Stimulated activated naive B cell treated with anti-CD40 and anti-IgM and Interleukin-4, amounts not matched to agents 10 μg/mL and 1 μg/mL and 100 μg/mL, for 72 hours (primary cell): ENCODE results near the gene GRIN2A.

ENCODE experiments used
- ATAC-seq, 2 donors: fragments of 150-1000 bp; cut with Tn5 transposase; replicated peaks; 2 replicates each; pipeline ENCODE4 v1.10.0; 2021; ENCODE audit warnings: moderate library complexity in 1 of 2
- DNase-seq: peaks from one replicate; pipeline ENCODE4 v3.0.0; 2021
- H3K27ac Mint-ChIP-seq: one replicate; pipeline ENCODE4 v1.8.0; 2022; ENCODE audit warnings: mild to moderate bottlenecking, mixed read lengths
- H3K27me3 Mint-ChIP-seq, 2 donors: one replicate each; pipeline ENCODE4 v1.8.0; 2022; ENCODE audit warnings: mixed read lengths in 2 of 2
- H3K36me3 Mint-ChIP-seq, 2 donors: one replicate each; pipeline ENCODE4 v1.8.0; 2022; ENCODE audit warnings: mixed read lengths in 2 of 2, mild to moderate bottlenecking in 1 of 2
- H3K4me1 Mint-ChIP-seq, 2 donors: one replicate each; pipeline ENCODE4 v1.8.0; 2022; ENCODE audit warnings: mixed read lengths in 2 of 2, mild to moderate bottlenecking in 1 of 2
- H3K4me3 Mint-ChIP-seq, 2 donors: one replicate each; pipeline ENCODE4 v1.8.0; 2022; ENCODE audit warnings: mild to moderate bottlenecking in 2 of 2, mixed read lengths in 2 of 2, moderate library complexity in 1 of 2
- H3K9me3 Mint-ChIP-seq, 2 donors: one replicate each; pipeline ENCODE4 v1.8.0; 2022; ENCODE audit warnings: mixed read lengths in 2 of 2, mild to moderate bottlenecking in 1 of 2

GRIN2A gene

DNA sequence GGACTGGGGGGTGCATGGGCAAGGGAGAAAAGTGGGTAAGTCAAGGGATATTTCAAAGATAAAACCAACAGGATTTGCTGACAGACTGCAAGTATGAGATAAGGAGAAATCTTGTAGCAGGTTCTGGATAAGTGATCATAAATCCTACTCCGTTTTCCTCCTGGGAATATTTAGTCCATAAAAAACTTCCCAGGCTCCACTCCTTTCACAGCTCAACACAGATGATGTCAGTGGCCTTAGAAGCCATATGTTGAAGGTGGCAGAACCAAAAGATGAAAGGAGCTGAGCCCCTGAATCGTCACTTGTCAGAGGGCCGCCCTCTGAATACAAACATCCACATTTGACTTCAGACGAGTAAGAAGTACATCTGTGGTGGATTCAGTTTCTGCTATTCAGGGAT, 71.7 kb downstream of the GRIN2A start:
- no peaks in the 10 kb centered on the region for H3K36me3 Mint-ChIP-seq
- peaks cover 0 to 1% of the 10 kb centered on the region in 2 donors for H3K9me3 Mint-ChIP-seq
- H3K27me3 Mint-ChIP-seq = peaks cover 16 to 19% of the 10 kb centered on the region in 2 donors
- no peaks in the 10 kb centered on the region for H3K4me1 Mint-ChIP-seq
- DNase-seq (no peak), ATAC-seq (no peak)
- no peak overlapping the region for H3K27ac Mint-ChIP-seq
- H3K4me3 Mint-ChIP-seq = no peak overlapping the region

DNA sequence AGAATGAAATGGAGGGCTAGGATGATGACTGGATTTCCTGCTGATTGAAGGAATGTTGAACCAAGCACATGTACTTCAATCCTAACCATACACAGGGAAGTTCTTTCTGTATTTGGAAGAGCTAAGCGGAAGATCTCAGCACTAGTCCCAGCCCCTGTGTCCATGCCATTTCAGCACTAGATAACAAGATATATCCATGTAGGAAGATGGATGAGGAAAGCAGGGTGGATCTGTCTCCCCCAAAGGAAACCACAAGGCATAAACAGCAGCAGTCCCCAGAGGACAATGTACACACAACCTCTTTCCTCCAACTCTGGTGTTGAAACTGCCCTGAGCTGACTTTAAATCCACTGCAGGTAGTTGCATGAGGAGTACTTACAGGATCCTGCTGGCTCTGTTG, 75.1 kb downstream of the GRIN2A start:
- Mint-ChIP-seq H3K4me3 (no peak overlapping the region), H3K27ac (no peak overlapping the region), H3K4me1 (no peaks in the 10 kb centered on the region), H3K27me3 (peaks cover 19 to 32% of the 10 kb centered on the region in 2 donors), H3K36me3 (peaks cover 0 to 2% of the 10 kb centered on the region in 2 donors), H3K9me3 (peaks cover 4 to 8% of the 10 kb centered on the region in 2 donors)
- DNase-seq (no peak), ATAC-seq (no peak)

DNA sequence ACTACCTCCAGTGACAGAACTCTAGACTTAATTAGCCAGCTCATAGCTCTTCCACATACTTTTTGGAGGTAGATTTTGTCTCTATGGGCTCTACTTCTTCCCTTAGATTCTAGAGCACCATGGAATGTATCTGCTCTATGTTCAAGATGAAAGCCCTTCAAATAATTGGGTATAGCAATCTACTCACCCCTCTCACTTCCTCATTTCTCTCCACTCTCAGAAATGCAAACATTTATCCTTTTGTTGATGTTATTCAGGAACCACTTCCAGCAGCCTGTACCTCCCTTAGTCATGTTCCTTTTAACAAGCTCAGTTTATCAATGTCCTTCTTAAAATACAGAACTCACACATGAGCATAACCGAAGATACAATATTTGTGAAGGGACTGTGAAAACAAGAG, 78.5 kb downstream of the GRIN2A start:
- no peak for DNase-seq
- Mint-ChIP-seq H3K4me3 (no peak overlapping the region), H3K36me3 (peaks cover 0 to 2% of the 10 kb centered on the region in 2 donors), H3K27me3 (peaks cover 29 to 38% of the 10 kb centered on the region in 2 donors), H3K9me3 (peaks cover 9 to 15% of the 10 kb centered on the region in 2 donors), H3K27ac (no peak overlapping the region), H3K4me1 (no peaks in the 10 kb centered on the region)
- ATAC-seq = no peak

DNA sequence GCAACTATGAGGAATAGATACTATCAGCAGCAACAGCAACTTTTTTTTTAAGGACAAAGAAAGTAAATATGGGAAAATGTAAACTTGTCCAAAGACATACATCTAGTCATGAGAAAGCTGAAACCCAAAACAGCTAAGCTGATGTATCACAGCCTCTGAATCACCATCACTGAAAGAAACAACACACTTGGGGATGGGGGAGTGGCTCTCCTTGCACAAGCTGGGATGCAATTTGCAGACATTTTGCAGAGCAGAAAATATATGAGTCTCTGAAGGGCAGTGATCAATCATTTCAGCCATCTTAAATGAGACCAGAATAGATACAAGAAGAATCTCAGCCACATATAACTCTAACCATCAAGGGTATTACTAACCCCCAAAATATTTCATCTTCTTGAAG, 79.1 kb downstream of the GRIN2A start:
- ATAC-seq (no peak), DNase-seq (no peak)
- Mint-ChIP-seq H3K4me3 (no peak overlapping the region), H3K27ac (no peak overlapping the region), H3K27me3 (peaks cover 29 to 38% of the 10 kb centered on the region in 2 donors), H3K9me3 (peaks cover 10 to 15% of the 10 kb centered on the region in 2 donors), H3K36me3 (peaks cover 0 to 2% of the 10 kb centered on the region in 2 donors), H3K4me1 (no peaks in the 10 kb centered on the region)

DNA sequence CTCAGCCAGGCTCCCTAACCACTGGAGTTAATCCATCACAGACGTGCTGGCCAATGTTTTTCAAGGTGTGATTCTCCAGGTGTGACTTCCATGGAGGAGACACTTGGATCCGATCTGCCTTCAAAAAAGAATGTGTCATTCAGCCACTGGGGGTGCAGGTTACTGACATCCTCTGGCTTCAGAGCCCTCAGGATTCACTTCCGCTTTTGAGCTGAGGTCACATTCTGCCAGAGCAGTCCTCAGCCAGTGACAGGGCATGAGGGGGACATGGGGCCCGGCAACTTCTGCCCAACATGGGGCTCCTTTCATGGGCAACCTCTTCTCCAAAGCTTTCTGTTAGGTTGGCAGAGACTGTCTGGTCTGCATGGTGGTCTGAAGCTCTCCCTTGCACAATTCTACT, 81.4 kb downstream of the GRIN2A start:
- no peak overlapping the region for H3K27ac Mint-ChIP-seq
- H3K9me3 Mint-ChIP-seq = peaks cover 16 to 19% of the 10 kb centered on the region in 2 donors
- peaks cover 0 to 2% of the 10 kb centered on the region in 2 donors for H3K36me3 Mint-ChIP-seq
- ATAC-seq (no peak), DNase-seq (no peak)
- no peak overlapping the region for H3K4me3 Mint-ChIP-seq
- H3K27me3 Mint-ChIP-seq = peaks cover 32 to 45% of the 10 kb centered on the region in 2 donors
- no peaks in the 10 kb centered on the region for H3K4me1 Mint-ChIP-seq

DNA sequence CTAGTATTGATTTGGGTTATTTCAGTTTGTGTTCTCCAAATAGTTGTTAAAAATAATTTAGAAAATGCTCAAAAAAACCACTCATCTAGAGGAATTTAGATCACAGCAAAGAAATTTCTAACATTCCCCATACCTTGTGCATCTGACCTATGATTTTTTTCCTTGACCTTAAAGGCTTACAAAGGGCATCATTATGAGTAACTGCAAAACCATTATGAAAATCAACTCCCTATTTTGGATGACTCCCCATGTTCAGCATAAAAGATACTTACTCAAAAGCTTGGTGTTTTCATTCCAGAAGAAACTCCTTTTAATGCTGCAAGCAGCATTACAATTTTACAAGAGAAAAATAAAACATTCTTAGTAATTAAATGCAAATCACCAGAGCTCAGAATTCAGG, 83.2 kb downstream of the GRIN2A start:
- ATAC-seq (no peak), DNase-seq (no peak)
- H3K27me3 Mint-ChIP-seq = peaks cover 36% of the 10 kb centered on the region in 2 donors
- H3K9me3 Mint-ChIP-seq = peaks cover 16 to 21% of the 10 kb centered on the region in 2 donors
- peaks cover 0 to 2% of the 10 kb centered on the region in 2 donors for H3K36me3 Mint-ChIP-seq
- no peak overlapping the region for H3K27ac Mint-ChIP-seq
- H3K4me1 Mint-ChIP-seq = no peaks in the 10 kb centered on the region
- H3K4me3 Mint-ChIP-seq = no peak overlapping the region

DNA sequence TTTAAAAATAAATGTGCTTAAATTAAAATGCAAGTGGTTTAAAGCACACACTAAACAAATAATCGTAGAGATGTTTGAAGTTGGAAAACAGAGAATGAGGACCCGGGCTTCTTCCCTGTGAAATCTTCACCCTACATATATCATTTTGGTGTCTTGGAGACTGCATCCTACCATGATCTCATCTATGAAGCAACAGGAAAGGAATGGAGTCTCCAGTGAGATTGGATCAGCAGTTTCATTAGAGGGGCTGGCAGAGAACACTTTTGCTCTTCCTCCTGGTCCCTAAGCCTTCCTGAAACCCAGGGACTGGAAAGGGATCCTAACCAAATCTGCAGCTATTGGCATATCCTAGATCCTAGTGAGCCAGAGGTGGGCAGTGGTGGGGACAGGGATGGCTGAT, 85.0 kb downstream of the GRIN2A start:
- Mint-ChIP-seq H3K4me1 (no peaks in the 10 kb centered on the region), H3K4me3 (no peak overlapping the region), H3K36me3 (no peaks in the 10 kb centered on the region), H3K27ac (no peak overlapping the region), H3K9me3 (peaks cover 14 to 16% of the 10 kb centered on the region in 2 donors), H3K27me3 (peaks cover 26 to 35% of the 10 kb centered on the region in 2 donors)
- ATAC-seq = no peak
- DNase-seq = no peak

DNA sequence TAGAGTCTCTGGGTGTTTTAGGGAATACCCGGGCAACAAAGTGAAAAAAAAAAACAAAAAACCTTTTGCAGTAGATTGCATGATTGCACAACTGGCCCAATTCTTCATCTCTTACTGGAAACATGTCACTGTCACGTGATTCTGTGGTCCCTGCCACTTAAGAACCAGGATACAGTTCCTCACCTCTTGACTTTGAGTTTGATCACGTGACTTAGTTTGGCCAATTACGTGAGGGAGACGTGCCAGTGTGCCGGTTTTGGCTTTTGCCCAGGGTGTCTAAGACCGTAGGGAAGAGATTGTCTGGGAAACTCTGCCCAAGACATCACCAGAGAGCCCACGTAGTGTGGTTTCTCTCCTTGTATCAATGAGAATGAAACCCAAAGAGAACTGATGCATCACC, 88.7 kb downstream of the GRIN2A start:
- no peaks in the 10 kb centered on the region for H3K36me3 Mint-ChIP-seq
- no peak for DNase-seq
- H3K4me1 Mint-ChIP-seq = no peaks in the 10 kb centered on the region
- peaks cover 22 to 47% of the 10 kb centered on the region in 2 donors for H3K27me3 Mint-ChIP-seq
- H3K4me3 Mint-ChIP-seq = no peak overlapping the region
- H3K27ac Mint-ChIP-seq = no peak overlapping the region
- ATAC-seq = no peak
- peaks cover 13 to 15% of the 10 kb centered on the region in 2 donors for H3K9me3 Mint-ChIP-seq

DNA sequence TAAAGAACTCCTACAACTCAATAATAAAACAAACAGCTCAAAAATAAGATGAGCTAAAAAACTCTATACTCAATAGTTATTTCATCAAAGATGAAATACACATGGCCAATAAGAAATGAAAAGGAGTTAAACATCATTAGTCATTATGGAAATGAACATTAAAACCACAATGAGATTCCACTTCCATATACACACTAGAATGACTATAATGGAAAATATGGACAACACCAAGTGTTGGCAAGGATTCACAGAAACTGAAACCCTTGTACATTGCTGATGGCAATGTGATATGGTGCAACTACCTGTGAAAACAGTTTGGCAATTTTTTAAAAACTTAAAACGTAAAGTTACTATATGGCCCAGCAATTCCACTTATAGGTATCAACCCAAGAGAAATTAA, 91.4 kb downstream of the GRIN2A start:
- H3K27me3 Mint-ChIP-seq = peaks cover 25 to 46% of the 10 kb centered on the region in 2 donors

DNA sequence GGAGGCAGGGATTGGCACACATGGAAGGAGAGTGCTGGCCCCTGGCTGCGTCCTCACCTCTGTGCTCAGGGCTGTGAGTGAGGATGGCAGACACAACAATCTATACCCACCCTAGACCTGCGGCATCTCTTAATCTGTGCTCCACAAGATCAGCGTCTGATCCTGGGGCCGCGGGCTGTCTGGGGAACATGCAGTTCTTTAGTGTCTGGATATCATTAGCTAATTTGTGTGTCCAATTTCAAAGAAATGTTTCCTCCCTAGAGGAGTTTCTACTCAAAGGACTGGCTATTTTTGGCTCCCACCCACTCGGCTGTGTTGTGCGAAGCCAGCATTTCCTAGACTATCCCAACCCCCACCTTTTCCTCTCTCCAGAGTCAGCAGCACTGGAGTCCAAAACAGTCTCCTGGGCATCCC, 93.8 kb downstream of the GRIN2A start:
- DNase-seq (no peak), ATAC-seq (no peak)
- Mint-ChIP-seq H3K36me3 (no peaks in the 10 kb centered on the region), H3K9me3 (peaks cover 6 to 8% of the 10 kb centered on the region in 2 donors), H3K27me3 (peaks cover 39 to 43% of the 10 kb centered on the region in 2 donors), H3K27ac (no peak overlapping the region), H3K4me1 (no peaks in the 10 kb centered on the region), H3K4me3 (no peak overlapping the region)

More for the DNA sequence above, 91.4 kb downstream of the GRIN2A start:
- no peak overlapping the region for H3K4me3 Mint-ChIP-seq
- no peak overlapping the region for H3K27ac Mint-ChIP-seq
- no peaks in the 10 kb centered on the region for H3K4me1 Mint-ChIP-seq
- H3K36me3 Mint-ChIP-seq = no peaks in the 10 kb centered on the region
- peaks cover 6 to 11% of the 10 kb centered on the region in 2 donors for H3K9me3 Mint-ChIP-seq
- ATAC-seq (no peak), DNase-seq (no peak)

DNA sequence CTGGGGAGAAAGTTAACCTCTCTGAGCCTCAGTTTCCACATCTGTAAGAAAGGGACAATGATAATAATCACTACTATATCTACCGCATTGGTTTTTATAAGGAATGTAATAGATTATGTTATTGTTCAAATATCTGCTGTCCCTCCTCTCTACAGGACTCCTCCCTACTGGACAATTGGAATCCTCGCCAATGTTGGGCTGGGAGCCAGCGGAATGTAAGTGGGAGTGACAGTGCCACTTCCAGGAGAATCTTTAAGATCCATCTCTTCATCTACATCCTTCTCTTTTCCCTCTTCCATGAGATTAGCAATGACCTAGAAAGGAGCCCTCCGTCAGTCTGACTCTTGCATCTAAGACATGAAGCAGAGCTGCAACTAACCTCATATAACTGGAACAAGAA, 95.1 kb downstream of the GRIN2A start:
- Mint-ChIP-seq H3K9me3 (peaks cover 6 to 8% of the 10 kb centered on the region in 2 donors), H3K27ac (no peak overlapping the region), H3K4me3 (no peak overlapping the region), H3K4me1 (no peaks in the 10 kb centered on the region), H3K36me3 (no peaks in the 10 kb centered on the region), H3K27me3 (peaks cover 41 to 43% of the 10 kb centered on the region in 2 donors)
- no peak for DNase-seq
- ATAC-seq = no peak

DNA sequence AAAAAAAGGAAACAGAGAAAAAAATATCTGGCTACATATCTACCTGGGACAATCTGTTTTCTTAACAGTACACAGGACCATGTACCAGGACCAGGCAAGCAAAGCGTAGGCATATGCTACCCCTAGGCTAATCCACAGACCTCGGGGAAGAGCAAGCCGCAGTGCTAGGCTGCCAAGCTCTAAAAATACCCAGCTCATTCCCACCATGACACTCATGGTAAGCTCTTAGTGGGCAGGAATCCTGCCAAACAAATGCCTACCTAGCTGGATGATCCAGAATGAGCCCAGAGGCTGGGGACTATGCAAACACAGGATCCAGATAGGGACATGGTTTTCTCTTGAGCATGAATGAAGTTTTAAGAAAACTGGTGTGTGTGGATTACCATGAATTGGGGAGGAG, 95.6 kb downstream of the GRIN2A start:
- H3K36me3 Mint-ChIP-seq = no peaks in the 10 kb centered on the region
- no peak overlapping the region for H3K4me3 Mint-ChIP-seq
- DNase-seq = no peak
- no peaks in the 10 kb centered on the region for H3K4me1 Mint-ChIP-seq
- H3K27ac Mint-ChIP-seq = no peak overlapping the region
- ATAC-seq = no peak
- H3K27me3 Mint-ChIP-seq = peaks cover 41 to 46% of the 10 kb centered on the region in 2 donors
- H3K9me3 Mint-ChIP-seq = peaks cover 6 to 8% of the 10 kb centered on the region in 2 donors

DNA sequence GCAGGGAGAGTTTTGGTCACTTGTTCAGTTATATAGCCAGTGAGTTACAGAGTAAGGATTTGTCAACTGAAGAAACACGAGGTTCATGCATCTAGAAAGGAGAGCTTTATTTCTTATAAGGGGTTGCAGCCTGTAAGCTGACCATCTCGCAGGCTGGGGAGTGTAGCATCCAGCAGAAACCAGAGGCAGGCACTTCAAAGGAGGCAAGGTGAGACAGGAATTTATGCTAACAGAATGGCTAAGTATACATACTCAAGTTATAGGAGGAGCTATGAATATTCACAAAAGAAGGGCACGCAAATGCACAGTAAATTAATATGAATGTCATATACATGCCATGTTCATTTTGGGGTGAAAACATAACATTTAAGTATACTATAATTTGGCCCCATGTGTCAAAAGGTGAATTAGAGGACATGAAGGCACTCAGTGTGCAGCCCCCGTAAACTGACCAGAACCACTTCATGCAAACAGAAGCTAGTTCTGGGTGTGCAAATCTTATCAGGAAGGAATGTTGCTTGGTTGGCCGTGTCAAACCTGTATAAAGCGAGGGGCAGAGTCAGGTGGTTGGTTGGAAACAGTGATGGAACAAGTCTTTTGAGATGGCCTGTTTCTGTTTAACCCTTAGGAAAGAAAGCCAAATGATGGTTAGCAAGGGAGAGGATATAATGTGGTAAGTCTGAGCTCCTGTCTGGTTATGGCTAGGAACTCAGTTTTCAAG, 97.0 kb downstream of the GRIN2A start:
- Mint-ChIP-seq H3K9me3 (peaks cover 3 to 5% of the 10 kb centered on the region in 2 donors), H3K27me3 (peaks cover 44 to 54% of the 10 kb centered on the region in 2 donors), H3K4me1 (no peaks in the 10 kb centered on the region)

DNA sequence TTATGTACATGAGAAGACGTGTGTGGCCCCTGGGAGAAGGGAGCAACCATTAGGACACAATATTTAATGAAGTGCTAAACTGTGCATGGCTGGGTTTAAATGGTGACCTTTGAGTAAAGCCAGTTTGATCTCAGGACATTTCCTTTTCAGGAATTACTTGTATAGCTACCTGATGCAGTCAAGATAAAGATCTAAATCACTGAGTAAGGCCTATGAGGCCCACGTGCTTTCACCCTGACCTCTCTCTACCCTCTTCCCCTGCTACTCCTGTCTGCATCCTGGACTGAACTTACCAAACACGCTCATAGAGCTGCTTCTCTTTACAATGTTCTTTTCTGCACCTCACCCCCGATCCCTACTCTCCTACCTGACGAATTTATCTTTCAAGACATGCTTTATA, 98.9 kb downstream of the GRIN2A start:
- no peak for DNase-seq
- Mint-ChIP-seq H3K27ac (no peak overlapping the region), H3K27me3 (peaks cover 31 to 56% of the 10 kb centered on the region in 2 donors), H3K4me3 (no peak overlapping the region), H3K9me3 (no peaks in the 10 kb centered on the region), H3K4me1 (no peaks in the 10 kb centered on the region), H3K36me3 (no peaks in the 10 kb centered on the region)
- ATAC-seq = no peak

More for the DNA sequence above, 97.0 kb downstream of the GRIN2A start:
- ATAC-seq = no peak
- no peaks in the 10 kb centered on the region for H3K36me3 Mint-ChIP-seq
- H3K4me3 Mint-ChIP-seq = no peak overlapping the region
- H3K27ac Mint-ChIP-seq = no peak overlapping the region
- DNase-seq = no peak

DNA sequence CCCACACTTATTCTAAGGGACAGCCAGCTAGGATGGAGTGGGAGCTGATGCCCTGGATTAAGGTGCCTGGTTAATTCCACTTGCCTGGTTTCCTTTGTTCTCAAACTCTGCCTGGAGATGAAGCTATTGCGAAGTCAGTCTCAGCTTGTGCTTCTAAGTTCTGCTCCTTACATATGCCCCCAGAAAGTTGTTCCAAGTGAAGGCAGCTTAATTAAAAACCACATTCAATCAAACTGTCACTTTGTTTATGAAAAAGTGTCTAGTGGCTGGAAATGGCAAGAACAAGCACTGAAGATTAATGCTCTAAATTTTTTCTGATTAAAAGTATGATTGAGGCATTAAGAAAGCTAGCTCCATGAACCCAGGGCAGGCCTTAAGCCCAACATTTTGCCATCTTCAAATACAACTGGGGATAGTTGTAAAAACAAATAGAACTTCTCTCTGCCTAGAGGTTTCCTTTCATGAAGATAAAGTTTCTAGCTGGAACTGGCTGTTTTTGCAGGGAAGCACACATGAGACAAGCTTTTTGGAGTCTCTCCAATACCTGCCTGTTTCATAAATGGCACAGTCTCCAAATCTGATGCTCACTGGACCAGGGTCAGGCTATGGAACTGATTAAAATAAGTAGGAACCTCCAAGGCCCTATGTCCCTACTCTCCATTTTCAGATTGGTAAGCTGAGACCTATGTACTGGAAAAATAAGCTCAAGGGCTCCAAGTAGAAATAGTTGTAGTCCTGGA, 100.9 kb downstream of the GRIN2A start:
- DNase-seq (no peak), ATAC-seq (no peak)
- Mint-ChIP-seq H3K36me3 (no peaks in the 10 kb centered on the region), H3K4me3 (no peak overlapping the region), H3K27me3 (peaks cover 31 to 51% of the 10 kb centered on the region in 2 donors), H3K27ac (no peak overlapping the region), H3K9me3 (peaks cover 0 to 1% of the 10 kb centered on the region in 2 donors), H3K4me1 (no peaks in the 10 kb centered on the region)
